Liver (tissue), 9 donors: ENCODE data around the gene RABL3. TPM values are rescaled to one million over a fixed set of nuclear protein-coding genes. Genes with fewer than 3 reads are reported as not detected.
"Not testable (repeated sequence)": the region's sequence is repeated elsewhere in the genome, so short reads cannot be mapped to it uniquely, and the experiment has no call there.

Experiments used
- DNase-seq: peaks from one replicate; pipeline ENCODE4 v3.0.0-alpha.2; 2017; ENCODE audit warnings: low spot score
- H3K27ac ChIP-seq, 2 donors: one replicate each; pipeline ENCODE4 v1.7.0; 2013; ENCODE audit warnings: inconsistent platforms in 2 of 2, low read length in 2 of 2, control low read depth in 1 of 2, low read depth in 1 of 2, mild to moderate bottlenecking in 1 of 2
- H3K27me3 ChIP-seq, 4 donors: one replicate each; pipeline versions ENCODE4 v1.6.1 to v1.7.0; 2013; ENCODE audit warnings: low read length in 3 of 4, inconsistent platforms in 1 of 4, mild to moderate bottlenecking in 1 of 4, moderate library complexity in 1 of 4; ENCODE audit not compliant: control insufficient read depth in 4 of 4, insufficient read depth in 4 of 4
- H3K36me3 ChIP-seq, 4 donors: one replicate each; pipeline versions ENCODE4 v1.6.1 to v1.7.0; 2013; ENCODE audit warnings: low read length in 3 of 4, mild to moderate bottlenecking in 3 of 4, low read depth in 1 of 4, moderate library complexity in 1 of 4; ENCODE audit not compliant: control insufficient read depth in 4 of 4, insufficient read depth in 3 of 4
- H3K4me1 ChIP-seq, 4 donors: one replicate each; pipeline versions ENCODE4 v1.6.1 to v1.7.0; 2013; ENCODE audit warnings: low read length in 3 of 4, mild to moderate bottlenecking in 3 of 4, moderate library complexity in 1 of 4; ENCODE audit not compliant: control insufficient read depth in 4 of 4, insufficient read depth in 4 of 4
- H3K4me3 ChIP-seq, 3 donors: one replicate each; pipeline versions ENCODE4 v1.6.1 to v1.7.0; 2013; ENCODE audit warnings: low read length in 3 of 3, control low read depth in 1 of 3, low read depth in 1 of 3, mild to moderate bottlenecking in 1 of 3
- H3K9ac ChIP-seq, 2 donors: one replicate each; pipeline ENCODE4 v1.7.0; 2013; ENCODE audit warnings: low read length in 2 of 2, mild to moderate bottlenecking in 2 of 2, moderate library complexity in 2 of 2, control low read depth in 1 of 2, low read depth in 1 of 2
- H3K9me3 ChIP-seq, 4 donors: one replicate each; pipeline versions ENCODE4 v1.6.1 to v1.7.0; 2013; ENCODE audit warnings: low read length in 3 of 4; ENCODE audit not compliant: control insufficient read depth in 4 of 4
- EGR1 ChIP-seq, 2 donors: IDR thresholded peaks; 2 replicates each; pipeline ENCODE4 v1.6.1; 2016 to 2018; ENCODE audit warnings: antibody characterized with exemption in 2 of 2, low read depth in 2 of 2
- FOXA1 ChIP-seq: IDR thresholded peaks from 2 replicates; pipeline ENCODE4 v1.6.1; 2016; ENCODE audit warnings: antibody characterized with exemption
- FOXA2 ChIP-seq: IDR thresholded peaks from 2 replicates; pipeline ENCODE4 v1.6.1; 2016; ENCODE audit warnings: antibody characterized with exemption
- GABPA ChIP-seq, 2 donors: IDR thresholded peaks in 1 of 2; conservative IDR thresholded peaks in 1 of 2; 2 replicates each; pipeline ENCODE4 v1.6.1; 2016; ENCODE audit warnings: antibody characterized with exemption in 2 of 2, mild to moderate bottlenecking in 1 of 2, moderate library complexity in 1 of 2
- HNF4A ChIP-seq, 2 donors: conservative IDR thresholded peaks; 2 replicates each; pipeline ENCODE4 v1.6.1; 2016; ENCODE audit warnings: antibody characterized with exemption in 2 of 2, mild to moderate bottlenecking in 2 of 2
- HNF4G ChIP-seq: IDR thresholded peaks from 2 replicates; pipeline ENCODE4 v1.6.1; 2016; ENCODE audit warnings: antibody characterized with exemption
- JUND ChIP-seq, 2 donors: IDR thresholded peaks; 2 replicates each; pipeline ENCODE4 v1.6.1; 2016; ENCODE audit warnings: antibody characterized with exemption in 2 of 2
- NR2F2 ChIP-seq: IDR thresholded peaks from 2 replicates; pipeline ENCODE4 v1.6.1; 2016; ENCODE audit warnings: antibody characterized with exemption
- RAD21 ChIP-seq, 2 donors: IDR thresholded peaks; 2 replicates each; pipeline ENCODE4 v1.6.1; 2016; ENCODE audit warnings: antibody characterized with exemption in 2 of 2, mild to moderate bottlenecking in 2 of 2
- RXRA ChIP-seq, 2 donors: IDR thresholded peaks; 2 replicates each; pipeline ENCODE4 v1.6.1; 2017 to 2018; ENCODE audit warnings: antibody characterized with exemption in 2 of 2, mild to moderate bottlenecking in 1 of 2
- SP1 ChIP-seq: IDR thresholded peaks from 2 replicates; pipeline ENCODE4 v1.6.1; 2018; ENCODE audit warnings: antibody characterized with exemption, mild to moderate bottlenecking
- TAF1 ChIP-seq: conservative IDR thresholded peaks from 2 replicates; pipeline ENCODE4 v1.6.1; 2016; ENCODE audit warnings: antibody characterized with exemption, mild to moderate bottlenecking
- YY1 ChIP-seq: IDR thresholded peaks from 2 replicates; pipeline ENCODE4 v1.6.1; 2016; ENCODE audit warnings: antibody characterized with exemption, mild to moderate bottlenecking
- WGBS: extraction: QIAGEN DNeasy Blood & Tissue Kit; methylation state at CpG from one replicate; pipeline ENCODE4 v1.1.7; 2013; 5-methylcytosine and 5-hydroxymethylcytosine counted together
- polyA plus RNA-seq, 2 donors: library from polyadenylated mRNA; stranded (reverse) in 1 of 2; unstranded in 1 of 2; fragments of 200-250 nt in 1 of 2; fragments of >200 nt in 1 of 2; fragmentation: Nextera tagmentation in 1 of 2; extraction: Ambion mirVana in 1 of 2; gene quantifications; one replicate each; pipeline versions ENCODE4 v1.2.1 to v1.2.3, GENCODE V29; 2013 to 2015
- total RNA-seq, 2 donors: library from RNA; depleted of rRNA; stranded (reverse); fragments of >200 nt; gene quantifications; one replicate each; pipeline ENCODE4 v1.2.3, GENCODE V29; 2014
- TF ChIP-seq, protein P1 (sequence below): IDR thresholded peaks from 2 replicates; pipeline ENCODE4 v1.6.1; 2016; ENCODE audit warnings: antibody characterized with exemption
- TF ChIP-seq, protein P2 (sequence below): IDR thresholded peaks from 2 replicates; pipeline ENCODE4 v1.6.1; 2016; ENCODE audit warnings: antibody characterized with exemption, mild to moderate bottlenecking
- TF ChIP-seq, protein P3 (sequence below): fragments of 150-350 bp; IDR thresholded peaks from 2 replicates; pipeline ENCODE4 v1.5.1; 2017; ENCODE audit warnings: improper control_type of control experiment, low read depth, low read length; ENCODE audit not compliant: missing input control
- TF ChIP-seq, protein P4 (sequence below): IDR thresholded peaks from 2 replicates; pipeline ENCODE4 v1.6.1; 2016; ENCODE audit warnings: antibody characterized with exemption
- TF ChIP-seq, protein P5 (sequence below): IDR thresholded peaks from 2 replicates; pipeline ENCODE4 v1.6.1; 2016; ENCODE audit warnings: antibody characterized with exemption
- donor health status: healthy.
- donor health status: healthy.
- donor health status: healthy.
- donor health status: healthy.
- donor health status: healthy.

The RABL3 gene
- total and polyA plus RNA-seq, 4 donors, result 8.6 to 14.1 (median 13.1) TPM

DNA sequence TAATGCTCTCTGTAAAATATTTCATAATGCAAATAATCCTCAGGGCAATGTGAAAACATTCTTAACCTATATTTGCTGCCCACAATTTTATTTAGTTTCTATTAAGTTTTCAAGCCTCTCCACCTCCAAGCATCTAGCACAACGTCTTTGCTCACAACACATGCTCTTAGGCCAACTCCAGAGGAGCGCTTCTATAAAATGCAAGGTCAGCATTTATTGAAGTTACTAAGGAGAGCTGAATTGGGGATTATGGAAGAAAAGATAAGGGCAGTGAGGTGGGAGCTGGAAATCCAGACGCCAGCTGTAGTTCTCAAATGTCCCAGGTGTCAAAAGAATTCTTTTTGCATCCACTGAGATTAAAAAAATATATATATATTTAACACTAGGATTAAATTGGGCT is 996 bp downstream of the RABL3 start:
- H3K9me3 ChIP-seq, result no peaks in the 10 kb centered on the region
- H3K27me3 ChIP-seq, result no peaks in the 10 kb centered on the region
- H3K4me3 ChIP-seq, result peak overlapping the region in 2 of 3 donors; percentile 80 to 88
- no peak for DNase-seq
- TF ChIP-seq, protein P1, sequence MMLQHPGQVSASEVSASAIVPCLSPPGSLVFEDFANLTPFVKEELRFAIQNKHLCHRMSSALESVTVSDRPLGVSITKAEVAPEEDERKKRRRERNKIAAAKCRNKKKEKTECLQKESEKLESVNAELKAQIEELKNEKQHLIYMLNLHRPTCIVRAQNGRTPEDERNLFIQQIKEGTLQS, result no peak
- TF ChIP-seq JUND (IDR thresholded peaks at IDR 0.05), result no peak
- TF ChIP-seq, protein P2, sequence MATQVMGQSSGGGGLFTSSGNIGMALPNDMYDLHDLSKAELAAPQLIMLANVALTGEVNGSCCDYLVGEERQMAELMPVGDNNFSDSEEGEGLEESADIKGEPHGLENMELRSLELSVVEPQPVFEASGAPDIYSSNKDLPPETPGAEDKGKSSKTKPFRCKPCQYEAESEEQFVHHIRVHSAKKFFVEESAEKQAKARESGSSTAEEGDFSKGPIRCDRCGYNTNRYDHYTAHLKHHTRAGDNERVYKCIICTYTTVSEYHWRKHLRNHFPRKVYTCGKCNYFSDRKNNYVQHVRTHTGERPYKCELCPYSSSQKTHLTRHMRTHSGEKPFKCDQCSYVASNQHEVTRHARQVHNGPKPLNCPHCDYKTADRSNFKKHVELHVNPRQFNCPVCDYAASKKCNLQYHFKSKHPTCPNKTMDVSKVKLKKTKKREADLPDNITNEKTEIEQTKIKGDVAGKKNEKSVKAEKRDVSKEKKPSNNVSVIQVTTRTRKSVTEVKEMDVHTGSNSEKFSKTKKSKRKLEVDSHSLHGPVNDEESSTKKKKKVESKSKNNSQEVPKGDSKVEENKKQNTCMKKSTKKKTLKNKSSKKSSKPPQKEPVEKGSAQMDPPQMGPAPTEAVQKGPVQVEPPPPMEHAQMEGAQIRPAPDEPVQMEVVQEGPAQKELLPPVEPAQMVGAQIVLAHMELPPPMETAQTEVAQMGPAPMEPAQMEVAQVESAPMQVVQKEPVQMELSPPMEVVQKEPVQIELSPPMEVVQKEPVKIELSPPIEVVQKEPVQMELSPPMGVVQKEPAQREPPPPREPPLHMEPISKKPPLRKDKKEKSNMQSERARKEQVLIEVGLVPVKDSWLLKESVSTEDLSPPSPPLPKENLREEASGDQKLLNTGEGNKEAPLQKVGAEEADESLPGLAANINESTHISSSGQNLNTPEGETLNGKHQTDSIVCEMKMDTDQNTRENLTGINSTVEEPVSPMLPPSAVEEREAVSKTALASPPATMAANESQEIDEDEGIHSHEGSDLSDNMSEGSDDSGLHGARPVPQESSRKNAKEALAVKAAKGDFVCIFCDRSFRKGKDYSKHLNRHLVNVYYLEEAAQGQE, result no peak
- TF ChIP-seq NR2F2, result no peak
- no peak for TF ChIP-seq SP1
- no peak for TF ChIP-seq HNF4G
- TF ChIP-seq EGR1 (IDR thresholded peaks at IDR 0.05; ENCODE audit: low read depth in 2 of 2), result no peak
- TF ChIP-seq FOXA1, result no peak
- TF ChIP-seq, protein P3, sequence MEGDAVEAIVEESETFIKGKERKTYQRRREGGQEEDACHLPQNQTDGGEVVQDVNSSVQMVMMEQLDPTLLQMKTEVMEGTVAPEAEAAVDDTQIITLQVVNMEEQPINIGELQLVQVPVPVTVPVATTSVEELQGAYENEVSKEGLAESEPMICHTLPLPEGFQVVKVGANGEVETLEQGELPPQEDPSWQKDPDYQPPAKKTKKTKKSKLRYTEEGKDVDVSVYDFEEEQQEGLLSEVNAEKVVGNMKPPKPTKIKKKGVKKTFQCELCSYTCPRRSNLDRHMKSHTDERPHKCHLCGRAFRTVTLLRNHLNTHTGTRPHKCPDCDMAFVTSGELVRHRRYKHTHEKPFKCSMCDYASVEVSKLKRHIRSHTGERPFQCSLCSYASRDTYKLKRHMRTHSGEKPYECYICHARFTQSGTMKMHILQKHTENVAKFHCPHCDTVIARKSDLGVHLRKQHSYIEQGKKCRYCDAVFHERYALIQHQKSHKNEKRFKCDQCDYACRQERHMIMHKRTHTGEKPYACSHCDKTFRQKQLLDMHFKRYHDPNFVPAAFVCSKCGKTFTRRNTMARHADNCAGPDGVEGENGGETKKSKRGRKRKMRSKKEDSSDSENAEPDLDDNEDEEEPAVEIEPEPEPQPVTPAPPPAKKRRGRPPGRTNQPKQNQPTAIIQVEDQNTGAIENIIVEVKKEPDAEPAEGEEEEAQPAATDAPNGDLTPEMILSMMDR, result no peak
- TF ChIP-seq HNF4A (conservative IDR thresholded peaks at IDR 0.05), result no peak
- no peak for TF ChIP-seq RXRA (IDR thresholded peaks at IDR 0.05)
- no peak for TF ChIP-seq RAD21 (IDR thresholded peaks at IDR 0.05)
- TF ChIP-seq GABPA (IDR thresholded peaks at IDR 0.05 in 1 of 2, conservative IDR thresholded peaks at IDR 0.05 in 1 of 2), result no peak
- no peak for TF ChIP-seq FOXA2
- TF ChIP-seq, protein P4, sequence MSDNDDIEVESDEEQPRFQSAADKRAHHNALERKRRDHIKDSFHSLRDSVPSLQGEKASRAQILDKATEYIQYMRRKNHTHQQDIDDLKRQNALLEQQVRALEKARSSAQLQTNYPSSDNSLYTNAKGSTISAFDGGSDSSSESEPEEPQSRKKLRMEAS, result no peak
- TF ChIP-seq, protein P5, sequence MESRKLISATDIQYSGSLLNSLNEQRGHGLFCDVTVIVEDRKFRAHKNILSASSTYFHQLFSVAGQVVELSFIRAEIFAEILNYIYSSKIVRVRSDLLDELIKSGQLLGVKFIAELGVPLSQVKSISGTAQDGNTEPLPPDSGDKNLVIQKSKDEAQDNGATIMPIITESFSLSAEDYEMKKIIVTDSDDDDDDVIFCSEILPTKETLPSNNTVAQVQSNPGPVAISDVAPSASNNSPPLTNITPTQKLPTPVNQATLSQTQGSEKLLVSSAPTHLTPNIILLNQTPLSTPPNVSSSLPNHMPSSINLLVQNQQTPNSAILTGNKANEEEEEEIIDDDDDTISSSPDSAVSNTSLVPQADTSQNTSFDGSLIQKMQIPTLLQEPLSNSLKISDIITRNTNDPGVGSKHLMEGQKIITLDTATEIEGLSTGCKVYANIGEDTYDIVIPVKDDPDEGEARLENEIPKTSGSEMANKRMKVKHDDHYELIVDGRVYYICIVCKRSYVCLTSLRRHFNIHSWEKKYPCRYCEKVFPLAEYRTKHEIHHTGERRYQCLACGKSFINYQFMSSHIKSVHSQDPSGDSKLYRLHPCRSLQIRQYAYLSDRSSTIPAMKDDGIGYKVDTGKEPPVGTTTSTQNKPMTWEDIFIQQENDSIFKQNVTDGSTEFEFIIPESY, result no peak
- no peak for TF ChIP-seq YY1
- no peak for TF ChIP-seq TAF1
- H3K27ac ChIP-seq, result no peak overlapping the region
- H3K4me1 ChIP-seq, result peaks cover 2 to 16% (median 14%) of the 10 kb centered on the region in 4 donors
- H3K9ac ChIP-seq, result peak overlapping the region in 1 of 2 donors; percentile 91
- peaks cover 0 to 4% (median 0%) of the 10 kb centered on the region in 4 donors for H3K36me3 ChIP-seq
- 70% methylated on average over 3 of the region's 3 CpGs for WGBS

DNA sequence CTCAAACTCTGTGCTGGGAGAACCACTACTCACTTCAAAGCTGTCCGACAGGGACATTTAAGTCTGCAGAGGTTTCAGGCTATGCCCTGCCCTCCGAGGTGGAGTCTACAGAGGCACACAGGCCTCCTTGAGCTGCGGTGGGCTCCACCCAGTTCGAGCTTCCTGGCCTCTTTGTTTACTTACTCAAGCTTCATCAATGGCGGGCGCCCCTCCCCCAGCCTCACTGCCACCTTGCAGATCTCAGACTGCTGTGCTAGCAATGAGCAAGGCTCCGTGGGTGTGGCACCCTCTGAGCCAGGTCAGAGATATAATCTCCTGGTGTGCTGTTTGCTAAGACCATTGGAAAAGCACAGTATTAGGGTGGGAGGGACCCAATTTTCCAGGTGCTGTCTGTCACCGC is 4.3 kb downstream of the RABL3 start:
- H3K27ac ChIP-seq, H3K4me1 ChIP-seq, H3K9me3 ChIP-seq, H3K9ac ChIP-seq, H3K4me3 ChIP-seq, H3K36me3 ChIP-seq, DNase-seq, H3K27me3 ChIP-seq: not testable (repeated sequence)
- 97% methylated on average over 8 of the region's 8 CpGs for WGBS
